ENCODE results near the gene HLA-DQB1.

GRCh38 chr6:32655203-32655710 lies 11.2 kb downstream of the HLA-DQB1 start:
- TF ChIP-seq, protein P1, sequence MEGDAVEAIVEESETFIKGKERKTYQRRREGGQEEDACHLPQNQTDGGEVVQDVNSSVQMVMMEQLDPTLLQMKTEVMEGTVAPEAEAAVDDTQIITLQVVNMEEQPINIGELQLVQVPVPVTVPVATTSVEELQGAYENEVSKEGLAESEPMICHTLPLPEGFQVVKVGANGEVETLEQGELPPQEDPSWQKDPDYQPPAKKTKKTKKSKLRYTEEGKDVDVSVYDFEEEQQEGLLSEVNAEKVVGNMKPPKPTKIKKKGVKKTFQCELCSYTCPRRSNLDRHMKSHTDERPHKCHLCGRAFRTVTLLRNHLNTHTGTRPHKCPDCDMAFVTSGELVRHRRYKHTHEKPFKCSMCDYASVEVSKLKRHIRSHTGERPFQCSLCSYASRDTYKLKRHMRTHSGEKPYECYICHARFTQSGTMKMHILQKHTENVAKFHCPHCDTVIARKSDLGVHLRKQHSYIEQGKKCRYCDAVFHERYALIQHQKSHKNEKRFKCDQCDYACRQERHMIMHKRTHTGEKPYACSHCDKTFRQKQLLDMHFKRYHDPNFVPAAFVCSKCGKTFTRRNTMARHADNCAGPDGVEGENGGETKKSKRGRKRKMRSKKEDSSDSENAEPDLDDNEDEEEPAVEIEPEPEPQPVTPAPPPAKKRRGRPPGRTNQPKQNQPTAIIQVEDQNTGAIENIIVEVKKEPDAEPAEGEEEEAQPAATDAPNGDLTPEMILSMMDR (IDR thresholded peaks at IDR 0.05) = no peak
- no peak for TF ChIP-seq POLR2A (IDR thresholded peaks at IDR 0.05)

All from right lobe of liver (tissue), 4 donors.